HL-60 (cell line): ENCODE measurements around the gene SLC16A13.

Source experiments
- DNase-seq, 2 experiments: peaks; one replicate each; pipeline ENCODE4 v3.0.0-alpha.2; 2010 to 2020; ENCODE audit warnings: low read depth in 1 of 2, low spot score in 1 of 2
- H3K27ac ChIP-seq: fragments of 250-450 bp; sonication (Bioruptor Pico); replicated peaks from 2 replicates; pipeline ENCODE4 v1.5.1; 2020; ENCODE audit warnings: mild to moderate bottlenecking, moderate library complexity
- H3K27me3 ChIP-seq: fragments of 250-450 bp; sonication (Bioruptor Pico); 2 replicates; pipeline ENCODE4 v1.5.1; 2021; ENCODE audit warnings: mild to moderate bottlenecking, moderate library complexity; ENCODE audit not compliant: insufficient read depth, poor library complexity, severe bottlenecking
- H3K4me3 ChIP-seq: replicated peaks from 2 replicates; pipeline ENCODE4 v1.5.1; 2011; ENCODE audit warnings: mild to moderate bottlenecking, control low read depth, low read length; ENCODE audit not compliant: insufficient read depth
- CTCF ChIP-seq: IDR thresholded peaks from one replicate; pipeline ENCODE4 v1.5.1; 2011; ENCODE audit warnings: low read length, control low read depth, inconsistent platforms; ENCODE audit not compliant: insufficient read depth
- GABPA ChIP-seq: IDR thresholded peaks from 2 replicates; pipeline ENCODE4 v1.6.1; 2012; ENCODE audit warnings: low read depth
- POLR2AphosphoS5 ChIP-seq: IDR thresholded peaks from 2 replicates; pipeline ENCODE4 v1.6.1; 2012; ENCODE audit warnings: low read depth
- REST ChIP-seq: IDR thresholded peaks from 2 replicates; pipeline ENCODE4 v1.6.1; 2012; ENCODE audit warnings: low read depth; ENCODE audit not compliant: insufficient replicate concordance
- SPI1 ChIP-seq: IDR thresholded peaks from 2 replicates; pipeline ENCODE4 v1.6.1; 2012; ENCODE audit warnings: low read depth, mild to moderate bottlenecking, borderline replicate concordance

Gene SLC16A13

DNA sequence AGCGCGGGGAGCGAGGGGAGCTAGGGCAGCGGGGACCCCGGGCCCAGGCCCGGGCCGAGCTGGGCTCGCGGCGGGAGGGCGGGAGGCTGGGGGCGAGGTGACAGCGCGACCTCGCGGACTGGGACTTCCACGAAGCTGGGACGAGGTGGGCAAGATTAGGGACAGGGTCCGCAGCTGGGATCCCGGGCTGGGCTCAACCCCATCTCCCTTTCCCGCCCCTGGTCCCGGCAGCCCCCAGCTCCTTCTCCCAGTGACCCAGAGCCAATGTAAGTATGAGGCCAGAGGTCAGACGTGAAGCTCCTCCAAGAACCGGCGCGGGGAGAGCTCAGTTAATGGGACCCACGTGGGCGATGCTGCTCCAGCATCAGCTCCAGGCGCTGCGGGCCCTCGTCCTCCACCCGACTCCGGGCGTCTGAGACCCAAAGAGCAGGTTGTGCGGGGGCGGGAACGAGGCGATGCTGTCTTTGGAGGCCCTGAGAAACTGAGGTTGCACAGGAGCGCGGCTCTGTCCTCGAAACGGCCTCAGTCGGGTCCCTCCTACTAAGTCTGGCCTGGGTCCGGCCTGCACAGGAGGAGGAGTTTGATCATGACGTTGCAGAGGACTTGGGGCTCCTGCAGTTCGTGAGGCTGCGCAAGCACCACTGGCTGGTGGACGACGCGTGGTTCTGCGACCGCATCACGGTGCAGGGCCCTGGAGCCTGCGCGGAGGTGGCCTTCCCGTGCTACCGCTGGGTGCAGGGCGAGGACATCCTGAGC is 39.4 kb upstream of the SLC16A13 start:
- no peak for TF ChIP-seq REST
- TF ChIP-seq CTCF, result no peak
- TF ChIP-seq POLR2AphosphoS5, result no peak
- no peak for TF ChIP-seq SPI1
- TF ChIP-seq GABPA, result no peak
- H3K27me3 ChIP-seq, result no peaks in the 10 kb centered on the region
- no peak overlapping the region for H3K27ac ChIP-seq
- H3K4me3 ChIP-seq, result no peak overlapping the region
- DNase-seq, result no peak

DNA sequence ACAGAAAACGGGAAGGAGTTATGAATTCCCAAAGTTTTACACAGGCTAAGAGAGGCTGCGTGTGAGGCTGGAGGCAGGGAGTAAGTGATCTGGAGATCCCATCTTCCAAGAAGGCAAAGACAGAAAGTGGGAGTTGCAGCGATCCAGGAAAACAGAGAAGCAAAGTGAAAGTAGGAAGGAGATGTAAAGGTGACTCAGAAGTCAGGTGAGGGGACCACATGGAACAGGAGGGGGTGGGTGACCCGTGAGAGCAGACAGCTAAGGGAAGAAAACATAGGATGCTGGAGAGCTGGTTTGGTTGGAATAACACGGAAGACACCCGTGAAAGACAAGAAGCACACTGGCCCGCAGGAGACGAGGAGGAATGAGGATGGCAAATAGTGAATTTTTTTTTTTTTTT is 38.6 kb upstream of the SLC16A13 start:
- no peak for TF ChIP-seq CTCF
- no peak for TF ChIP-seq GABPA
- no peak for TF ChIP-seq SPI1
- Histone ChIP-seq H3K4me3 (no peak overlapping the region), H3K27me3 (no peaks in the 10 kb centered on the region), H3K27ac (no peak overlapping the region)
- no peak for DNase-seq

DNA sequence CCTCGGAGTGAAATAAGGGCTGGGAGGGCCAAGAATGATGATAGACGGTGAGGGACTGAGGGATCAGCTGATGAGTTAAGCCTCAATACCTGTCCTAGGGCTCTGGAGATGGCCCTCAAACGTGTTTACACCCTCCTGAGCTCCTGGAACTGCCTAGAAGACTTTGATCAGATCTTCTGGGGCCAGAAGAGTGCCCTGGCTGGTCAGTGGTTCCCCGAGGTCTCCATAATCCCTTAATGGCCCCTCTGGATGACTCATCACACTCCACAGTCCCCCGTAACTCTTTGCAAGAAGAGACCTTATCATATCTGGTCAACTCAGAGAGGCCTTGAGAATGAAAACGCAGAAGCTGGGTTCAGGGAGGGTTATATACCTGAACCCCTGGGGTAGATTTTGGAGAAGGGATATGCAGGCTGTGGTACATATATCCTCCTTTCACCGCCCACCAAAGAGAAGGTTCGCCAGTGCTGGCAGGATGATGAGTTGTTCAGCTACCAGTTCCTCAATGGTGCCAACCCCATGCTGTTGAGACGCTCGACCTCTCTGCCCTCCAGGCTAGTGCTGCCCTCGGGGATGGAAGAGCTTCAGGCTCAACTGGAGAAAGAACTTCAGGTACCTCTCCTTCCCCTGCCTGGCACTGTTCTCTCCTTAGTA is 36.8 kb upstream of the SLC16A13 start:
- DNase-seq, result no peak
- H3K4me3 ChIP-seq, result no peak overlapping the region
- TF ChIP-seq CTCF, result no peak
- TF ChIP-seq GABPA, result no peak
- no peak for TF ChIP-seq POLR2AphosphoS5
- no peak for TF ChIP-seq REST
- TF ChIP-seq SPI1, result no peak
- H3K27me3 ChIP-seq, result no peaks in the 10 kb centered on the region
- no peak overlapping the region for H3K27ac ChIP-seq
